Activated T-helper 1 cell treated with anti-CD3 and anti-CD28 coated beads, Interleukin-2, amount 50 U/mL, for 16 hours (primary cell): Measurements from ENCODE around the gene TMEM200C.

Source experiments
- DNase-seq, 2 donors: peaks; one replicate each; pipeline ENCODE4 v3.0.0-alpha.2; 2020; ENCODE audit warnings: low read depth in 1 of 2, low spot score in 1 of 2

The TMEM200C gene

DNA sequence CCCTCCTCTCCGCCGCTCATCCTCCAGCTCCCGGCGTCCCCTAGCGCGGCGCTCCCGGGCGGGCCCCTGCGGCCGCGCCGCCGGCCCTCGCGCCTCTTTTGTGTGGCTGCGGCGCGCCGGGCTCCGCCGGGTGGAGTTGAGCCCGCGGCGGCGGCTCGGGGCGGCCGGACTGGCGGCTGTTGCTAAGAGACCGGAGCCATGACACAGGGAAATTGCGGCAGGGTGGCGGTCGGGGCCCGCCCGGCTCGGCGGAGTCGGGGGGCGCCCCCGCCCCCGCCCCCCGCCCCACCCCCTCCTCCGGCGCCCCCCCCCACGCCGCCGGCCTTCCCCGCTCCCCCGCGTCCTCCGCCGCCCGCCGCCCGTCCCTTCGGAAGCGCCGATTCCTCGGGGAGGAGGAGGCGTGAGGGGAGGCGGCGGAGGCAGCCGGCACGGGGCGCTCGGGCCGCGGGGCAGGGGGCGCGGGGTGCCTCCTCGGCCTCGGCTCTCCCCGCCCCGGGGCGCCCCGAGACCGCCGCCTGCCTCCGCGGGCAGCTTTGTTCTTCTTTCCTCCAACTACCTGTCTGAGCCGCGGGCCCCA lies at the start of gene TMEM200C:
TSS of gene TMEM200C (minus strand) at position 224 of the 577 bp plus-strand sequence. CDS start 3,459 bp downstream, outside the sequence.
- DNase-seq, result no peak

DNA sequence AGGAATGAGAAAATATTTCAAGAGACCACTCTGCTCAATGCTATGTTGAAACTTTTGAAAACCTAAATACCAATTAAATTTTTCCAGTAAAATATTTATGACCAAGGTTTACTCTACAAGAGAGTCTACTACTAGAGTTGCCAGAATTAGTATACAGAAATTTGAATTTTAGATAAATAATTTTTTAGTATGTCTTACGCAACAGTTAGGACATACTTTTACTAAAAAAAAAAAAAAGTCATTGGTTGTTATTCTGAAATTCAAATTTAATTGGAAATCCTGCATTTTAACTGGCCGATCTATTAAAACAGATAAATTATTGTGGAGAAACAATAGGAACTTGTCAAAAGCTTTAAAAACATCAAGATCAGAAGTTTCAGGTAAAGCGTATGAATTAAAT lies 49.1 kb upstream of the TMEM200C start:
- no peak for DNase-seq

DNA sequence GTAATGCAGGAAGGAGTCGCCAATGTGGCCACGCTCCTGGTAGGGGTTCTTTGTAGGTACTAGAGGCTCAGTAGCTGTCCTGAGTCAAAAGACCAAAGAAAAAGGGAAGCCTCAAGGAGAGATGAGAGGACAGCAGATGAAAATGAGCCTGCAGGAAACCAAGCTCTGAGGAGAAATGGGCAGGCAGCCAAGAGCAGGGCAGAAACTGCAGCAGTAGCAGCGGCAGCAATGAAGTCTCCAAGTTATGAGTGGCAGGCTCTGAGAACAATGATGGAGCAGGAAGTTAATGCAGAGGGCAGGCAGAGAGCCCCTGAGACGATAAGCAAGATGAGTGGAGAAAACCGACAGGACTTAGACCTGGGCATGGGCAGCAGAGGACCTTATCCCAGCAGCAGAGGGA lies 48.2 kb upstream of the TMEM200C start:
- no peak for DNase-seq

DNA sequence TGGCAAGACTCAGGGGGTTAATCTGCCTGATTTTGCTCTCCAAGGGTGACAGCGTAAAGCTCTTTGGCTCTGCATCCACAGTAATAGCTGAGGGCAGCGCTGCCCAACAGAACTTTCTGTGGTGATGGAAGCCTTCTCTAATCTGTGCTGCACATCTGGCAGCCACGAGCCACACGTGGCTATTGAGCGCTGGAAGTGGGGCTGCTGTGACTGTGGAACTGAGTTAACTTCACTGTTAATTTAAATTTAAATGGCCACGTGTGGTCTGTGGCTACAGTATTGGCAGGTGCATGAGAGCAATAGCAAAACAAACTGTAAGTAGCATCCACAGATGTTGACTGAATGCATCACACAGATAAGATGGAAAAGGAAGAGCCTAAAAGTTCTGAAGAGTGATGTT lies 47.3 kb upstream of the TMEM200C start:
- DNase-seq, result no peak

DNA sequence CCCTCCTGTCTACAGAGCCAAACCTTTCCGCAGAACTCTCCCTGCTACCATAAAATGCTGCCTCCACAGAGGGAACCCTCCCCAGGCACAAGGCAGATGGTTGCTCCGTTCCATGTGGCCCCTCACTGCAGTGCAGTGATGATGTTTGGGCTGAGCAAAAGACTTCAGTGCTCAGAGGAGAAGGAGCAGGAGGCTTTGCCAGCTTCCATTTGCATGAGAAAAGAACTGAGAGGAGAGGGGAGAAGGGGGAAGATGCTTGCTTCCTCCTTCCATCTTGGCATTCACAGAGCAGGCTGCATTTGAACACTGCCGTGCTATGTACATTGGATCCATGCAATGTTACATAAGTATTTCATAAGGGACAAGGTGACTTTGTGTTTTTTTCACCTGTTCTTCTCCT lies 46.6 kb upstream of the TMEM200C start:
- no peak for DNase-seq

DNA sequence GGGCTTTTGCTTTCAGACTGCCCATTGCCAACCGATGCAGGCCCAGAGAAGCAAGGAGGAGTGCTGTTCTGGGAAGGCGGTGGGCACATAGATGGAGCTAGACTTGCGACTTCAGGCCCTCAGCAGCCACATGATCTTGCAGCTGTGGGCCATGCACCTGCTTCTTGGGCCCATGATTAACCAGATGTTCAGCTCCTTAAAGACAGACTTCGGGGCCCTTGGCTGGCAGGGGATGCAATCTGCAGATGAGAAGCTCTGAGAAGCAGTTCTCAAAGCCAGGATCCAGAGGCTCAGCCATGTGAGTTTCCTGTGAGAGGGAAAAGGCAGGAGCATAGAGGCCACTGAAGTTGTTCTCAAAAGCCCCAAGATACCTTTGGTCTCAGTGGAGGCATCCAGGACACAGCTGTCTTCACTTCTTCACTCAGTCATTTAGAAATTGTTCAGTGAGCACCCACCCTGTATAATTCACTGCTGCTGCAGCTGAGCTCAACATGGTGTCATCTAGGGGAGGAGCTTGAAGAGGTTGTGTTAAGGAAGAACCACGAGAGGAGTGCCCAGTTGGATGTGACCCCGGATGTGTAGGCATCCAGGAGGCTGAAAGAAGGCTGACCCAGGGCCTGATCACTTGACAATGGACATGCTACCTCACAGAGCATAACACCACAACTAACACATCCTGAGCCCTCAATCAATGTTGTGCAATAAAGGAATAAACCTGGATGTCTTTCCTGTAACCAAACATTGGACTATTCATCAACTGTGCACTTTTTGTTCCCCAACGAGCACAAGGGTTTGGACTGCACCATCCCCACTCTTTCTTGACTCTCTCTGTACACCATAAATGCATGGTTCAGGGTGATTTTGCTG lies 44.7 kb upstream of the TMEM200C start:
- DNase-seq, result no peak

DNA sequence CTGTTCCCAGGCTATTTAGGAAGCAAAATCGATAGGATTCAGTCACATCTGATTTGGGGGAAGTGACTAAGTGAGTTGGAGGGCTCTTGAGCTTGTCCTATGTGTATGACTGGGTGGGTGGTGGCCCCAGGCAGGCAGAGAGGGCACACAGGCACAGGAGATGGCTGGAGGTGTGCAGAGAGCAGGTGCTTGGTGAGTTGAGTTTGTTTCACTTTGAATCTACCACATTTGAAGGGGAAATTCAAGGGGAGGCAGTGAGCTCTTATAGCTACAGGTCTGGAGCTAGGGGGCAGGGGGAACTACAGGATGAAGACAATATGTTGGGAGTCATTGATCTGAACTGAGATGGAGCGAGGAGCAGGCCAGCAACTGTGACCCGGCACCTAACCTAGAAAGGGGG lies 42.5 kb upstream of the TMEM200C start:
- no peak for DNase-seq

DNA sequence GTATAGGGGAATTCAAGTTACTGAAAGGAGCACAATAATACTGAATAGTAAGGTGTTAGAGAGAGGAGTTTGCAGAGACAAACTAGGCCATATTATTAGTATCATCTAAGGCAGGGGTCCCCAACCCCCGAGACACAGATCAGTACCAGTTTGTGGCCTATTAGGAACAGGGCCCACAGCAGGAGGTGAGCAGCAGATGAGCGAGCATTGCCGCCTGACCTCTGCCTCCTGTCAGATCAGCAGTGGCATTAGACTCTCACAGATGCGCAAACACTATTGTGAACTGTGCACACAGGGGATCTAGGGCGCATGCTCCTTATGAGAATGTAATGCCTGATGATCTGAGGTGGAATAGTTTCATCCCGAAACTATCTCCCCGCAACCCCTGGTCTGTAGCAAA lies 41.8 kb upstream of the TMEM200C start:
- DNase-seq, result no peak

DNA sequence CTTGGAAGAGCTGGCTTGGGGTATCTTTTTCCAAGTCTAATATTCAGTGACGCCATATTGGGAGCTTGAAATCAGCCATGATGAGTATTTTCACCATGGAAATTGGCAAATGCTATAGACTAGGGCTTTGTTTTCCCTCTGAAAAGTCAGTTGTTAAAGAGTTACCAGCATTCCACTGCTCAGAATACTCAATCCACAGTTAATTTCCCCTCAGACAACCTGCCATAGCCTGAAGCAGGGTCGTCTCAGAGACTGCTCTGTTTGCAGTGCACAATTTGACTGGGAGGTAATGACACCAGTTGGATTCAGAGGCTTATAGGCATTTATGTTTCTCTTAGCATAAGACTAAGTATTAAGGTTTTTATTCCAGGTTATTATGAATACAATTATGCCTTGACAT lies 35.5 kb upstream of the TMEM200C start:
- DNase-seq, result no peak

DNA sequence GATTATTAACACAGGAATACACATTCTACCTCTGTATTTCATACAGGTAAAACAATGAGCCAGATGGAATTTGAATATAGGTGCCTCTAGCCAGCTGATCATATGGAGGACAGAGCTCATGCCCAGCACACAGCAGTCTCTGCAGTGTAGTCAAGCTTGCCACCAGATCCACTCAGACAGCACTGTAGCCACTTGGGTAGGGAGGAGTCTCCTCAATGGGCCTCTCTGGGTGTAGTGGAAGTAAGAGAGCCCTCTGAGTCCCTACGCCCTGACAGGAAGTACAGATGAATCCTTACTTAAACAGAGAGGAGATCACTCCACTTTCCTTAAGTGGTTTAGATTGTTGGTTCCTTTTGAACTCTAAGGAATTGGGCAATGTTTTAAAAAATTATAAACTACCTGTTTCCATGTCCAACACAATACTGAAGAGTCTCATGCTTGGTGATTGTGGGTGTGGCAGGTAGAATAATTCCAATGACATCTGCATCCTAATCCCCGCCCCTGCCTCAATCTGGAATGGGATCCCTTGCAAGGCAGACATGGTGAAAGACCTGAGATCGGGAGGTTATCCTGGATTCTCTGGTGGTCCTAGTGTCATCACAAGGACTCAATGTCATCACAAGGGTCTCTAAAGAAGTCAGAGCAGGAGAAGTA lies 23.0 kb upstream of the TMEM200C start:
- DNase-seq, result no peak

DNA sequence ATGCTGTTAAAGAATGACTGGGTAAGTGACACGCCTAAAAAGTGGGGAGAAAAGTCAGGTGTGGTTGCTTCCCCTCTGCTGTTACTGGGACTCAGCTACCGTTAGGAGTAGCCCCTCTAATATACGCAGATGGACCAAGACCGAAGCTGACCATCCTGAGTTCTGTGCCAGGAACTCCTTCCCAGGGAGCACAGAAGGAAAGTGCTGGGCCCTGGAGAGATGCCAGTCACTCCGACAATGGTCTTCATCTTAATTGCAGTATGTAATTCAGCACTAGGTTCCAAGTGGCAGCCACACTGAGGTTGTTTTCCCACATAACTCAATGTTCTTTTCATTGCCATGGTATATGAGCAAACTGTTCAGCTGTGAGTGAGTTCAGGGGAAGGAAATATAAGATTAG lies 19.6 kb upstream of the TMEM200C start:
- DNase-seq, result no peak

DNA sequence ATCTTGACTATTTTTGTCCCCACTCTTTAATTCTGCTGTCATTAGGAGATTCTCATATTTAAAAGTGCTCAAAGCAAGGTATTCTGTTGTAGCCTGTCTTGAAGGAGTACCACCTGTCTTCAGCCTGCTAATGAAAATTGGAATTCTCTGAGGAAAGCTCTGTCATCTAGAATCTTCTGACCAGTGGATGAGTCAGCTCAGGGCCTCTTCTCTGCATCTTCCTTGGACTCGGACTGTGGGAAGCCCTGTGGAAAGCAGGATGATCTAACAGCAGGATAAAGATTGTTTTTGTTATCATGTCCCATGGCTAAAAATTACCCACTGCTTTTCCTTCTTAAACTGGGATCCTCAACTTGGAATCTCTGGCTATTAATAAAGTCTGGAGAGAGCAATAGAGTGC lies 18.7 kb upstream of the TMEM200C start:
- no peak for DNase-seq

DNA sequence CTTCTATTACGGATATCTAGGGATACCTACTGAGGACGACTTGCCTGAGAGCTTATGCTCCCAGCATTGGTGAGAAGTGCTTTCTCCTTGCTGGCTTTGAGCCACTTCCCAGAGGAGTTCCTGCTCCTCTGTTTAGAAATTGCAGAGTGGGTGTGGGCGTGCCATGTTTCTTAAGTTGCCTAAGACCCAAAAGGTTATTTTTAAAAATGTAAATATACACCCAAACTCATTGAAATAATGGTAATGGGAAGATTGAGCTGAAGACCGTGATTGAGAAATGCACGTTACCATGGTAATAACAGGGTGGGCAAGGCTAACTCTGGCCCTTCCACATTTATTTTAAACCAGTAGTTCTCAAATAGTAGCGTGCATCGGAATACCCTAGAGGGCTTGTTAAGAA lies 17.2 kb upstream of the TMEM200C start:
- DNase-seq, result no peak

DNA sequence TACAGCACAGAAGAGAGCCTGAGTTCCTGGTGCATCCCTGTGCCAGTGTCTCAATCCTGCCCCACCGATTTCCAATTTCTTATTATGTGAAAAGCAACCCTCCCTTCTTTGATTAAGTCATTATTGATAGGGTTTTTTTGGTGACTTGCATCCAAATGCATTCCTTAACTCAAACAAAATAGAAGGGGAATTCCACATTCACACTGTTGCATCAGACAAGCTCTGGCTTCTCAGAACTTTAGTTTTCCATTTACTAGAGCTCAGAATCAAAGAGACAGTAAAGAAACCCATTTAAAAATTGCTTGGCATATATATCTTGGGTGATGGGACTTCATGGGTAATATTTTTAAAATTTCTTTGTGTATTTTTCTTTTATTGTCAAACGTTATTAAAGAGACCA lies 13.8 kb upstream of the TMEM200C start:
- no peak for DNase-seq

DNA sequence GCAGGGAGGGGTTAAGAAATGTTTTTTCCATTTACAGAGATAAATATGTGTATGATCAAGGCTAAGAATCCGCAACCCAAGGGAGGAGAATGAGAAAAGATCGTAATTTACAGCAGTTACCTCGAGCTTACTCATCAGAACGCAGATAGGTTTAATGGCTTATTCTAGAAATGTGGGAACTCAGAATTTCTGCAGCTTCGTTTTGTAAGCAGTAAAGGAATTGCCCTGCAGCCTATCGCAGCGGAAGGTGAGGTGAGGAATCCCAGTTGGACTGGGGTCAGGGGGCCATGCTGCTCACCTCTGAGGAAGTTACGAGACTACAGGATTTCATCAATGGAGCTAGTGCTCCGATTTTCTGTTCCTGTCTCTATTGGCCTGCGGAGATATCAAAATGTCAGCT lies 8.1 kb upstream of the TMEM200C start:
- DNase-seq, result no peak

DNA sequence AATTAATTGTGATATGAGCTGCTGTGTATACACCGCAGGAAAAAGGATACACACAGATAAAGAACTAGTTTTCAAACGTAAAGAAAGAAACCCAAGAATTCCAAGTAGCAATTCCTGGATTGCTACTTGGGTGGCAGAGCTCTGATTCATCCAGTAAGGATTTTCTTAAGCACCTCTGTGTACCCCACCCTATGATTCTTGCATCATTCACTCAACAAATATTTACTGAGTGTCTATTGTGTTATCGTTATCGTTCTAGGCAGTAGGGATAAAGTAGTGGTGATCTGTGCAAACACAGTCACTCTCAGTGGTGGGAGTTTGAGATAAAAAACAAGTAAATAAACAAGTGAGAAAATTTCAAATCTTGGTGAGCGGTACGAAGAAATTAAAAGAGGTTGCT lies 4.9 kb upstream of the TMEM200C start:
- DNase-seq, result no peak

DNA sequence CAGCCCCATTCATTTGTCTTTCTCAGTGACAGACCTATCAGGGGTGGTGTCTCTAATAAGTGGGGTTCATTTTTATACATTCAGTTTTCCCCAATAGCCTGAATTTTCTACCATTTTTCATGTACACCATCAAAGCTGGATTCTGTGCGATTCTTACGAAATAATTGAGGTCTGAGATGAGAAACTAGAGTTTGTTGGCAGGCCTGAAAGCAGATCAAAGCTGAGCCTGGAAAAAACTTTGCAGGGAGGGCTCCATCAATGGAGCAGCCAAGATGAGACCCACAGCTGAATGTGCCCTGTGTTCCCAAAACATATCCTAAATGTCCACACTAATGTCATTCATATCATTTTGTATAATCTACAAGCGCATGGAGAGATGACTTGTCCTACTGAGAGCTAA lies 4.5 kb upstream of the TMEM200C start:
- DNase-seq, result no peak

DNA sequence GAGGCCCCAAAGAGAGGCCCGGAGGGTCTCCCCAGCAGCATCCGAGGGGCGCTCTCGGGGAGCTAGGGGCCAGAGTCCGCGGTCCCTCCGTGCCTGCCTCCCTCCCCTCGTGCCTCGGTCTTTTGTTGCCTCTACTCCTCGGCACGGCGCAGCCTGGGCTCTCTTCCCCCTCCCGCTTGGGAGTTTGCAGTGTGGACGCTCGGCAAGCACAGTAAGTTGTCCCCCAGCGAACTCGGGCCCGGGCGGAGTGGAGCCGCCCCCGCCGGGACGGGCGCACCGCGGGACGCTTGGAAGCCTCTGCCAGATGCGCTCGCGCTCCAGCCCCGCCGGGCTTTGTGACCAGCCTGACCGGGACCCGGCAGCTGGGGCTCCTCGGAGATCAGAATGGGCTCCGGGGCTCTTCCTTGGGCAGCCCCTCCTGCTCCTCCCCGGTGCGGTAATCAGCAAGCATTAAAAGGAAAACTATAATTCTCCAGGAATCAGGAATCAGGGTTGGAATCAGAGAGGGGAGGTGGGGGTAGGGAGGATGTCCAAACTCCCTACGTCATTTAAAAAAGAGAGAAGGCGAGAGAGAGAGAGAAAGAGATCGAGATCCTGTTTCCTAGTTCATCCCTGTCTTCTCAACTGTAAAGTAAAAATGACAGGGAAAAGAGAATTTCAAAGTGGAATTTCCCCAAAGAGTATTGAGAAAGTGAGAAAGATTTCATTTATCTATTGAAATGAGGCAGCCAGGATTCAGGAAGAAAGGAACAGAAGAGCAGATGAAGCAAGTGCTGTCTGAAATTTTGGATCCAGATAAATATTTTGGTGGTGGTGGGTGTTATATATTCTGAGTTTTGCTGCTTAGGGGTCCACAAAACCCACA lies 786 bp upstream of the TMEM200C start:
- DNase-seq, result no peak

DNA sequence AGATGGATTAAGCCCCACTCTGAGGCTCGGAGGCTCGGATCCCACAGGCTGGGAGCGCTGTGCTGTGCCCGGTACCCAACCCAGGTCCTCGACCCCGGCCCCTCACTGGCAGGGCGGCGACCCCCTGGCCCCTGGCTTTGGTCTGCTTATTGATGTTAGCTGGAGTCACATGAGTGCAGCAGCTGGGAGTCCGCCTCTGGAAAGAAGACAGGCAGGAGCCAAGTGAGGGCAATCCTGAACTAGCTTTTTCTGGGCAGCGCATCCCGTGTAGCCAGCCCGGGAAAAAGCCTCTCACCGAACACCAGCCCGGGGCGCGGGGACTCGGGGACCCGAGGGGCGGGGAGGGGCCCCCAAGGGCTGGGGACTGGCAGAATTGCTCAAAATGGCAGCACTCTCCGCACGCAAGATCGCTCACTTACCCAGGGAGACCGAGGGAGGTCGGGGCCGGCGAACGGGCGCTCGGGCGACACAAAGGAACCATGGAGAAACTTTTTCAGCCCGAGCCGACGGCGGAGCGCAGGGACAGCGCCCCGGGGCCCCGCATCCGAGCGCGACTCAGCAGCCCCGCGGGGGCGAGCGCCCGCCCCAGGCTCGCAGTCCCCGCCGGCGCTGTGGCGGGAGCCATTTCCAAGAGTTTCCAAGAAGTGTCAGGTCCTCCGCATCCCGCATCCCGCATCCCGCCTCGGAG lies 567 bp downstream of the TMEM200C start:
- no peak for DNase-seq

DNA sequence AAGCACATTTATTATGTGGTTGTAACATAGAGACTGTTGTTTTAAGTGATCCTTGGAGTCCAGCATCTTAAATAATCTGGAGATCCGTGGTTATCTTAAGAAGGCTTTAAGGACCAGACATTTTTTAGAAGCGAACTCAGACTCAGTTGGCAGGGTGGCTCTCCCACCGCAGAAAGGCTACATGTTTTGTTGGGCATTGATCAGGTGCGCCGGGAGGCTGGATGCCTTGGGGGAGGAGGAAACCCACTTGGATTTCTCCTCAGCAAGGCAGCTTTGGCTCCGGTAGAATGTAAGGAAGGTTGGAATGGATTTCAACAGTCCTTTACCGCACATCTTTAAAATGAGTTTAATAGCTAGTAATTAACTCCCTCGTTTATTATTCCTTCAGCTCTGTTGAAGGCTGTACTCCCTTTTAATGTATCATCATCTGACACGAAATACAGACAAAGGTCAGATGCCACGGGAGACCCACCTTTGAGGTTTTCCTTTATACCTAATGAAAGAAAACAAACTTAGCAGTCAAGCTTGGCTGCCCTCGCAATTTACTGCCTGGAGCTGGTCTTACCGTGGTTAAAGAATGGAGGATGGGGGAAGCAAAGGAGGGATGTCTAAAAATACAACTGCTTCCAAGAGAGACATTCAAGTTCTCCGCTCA lies 1.2 kb downstream of the TMEM200C start:
- DNase-seq, result no peak
